Neural cell (in vitro differentiated cells): ENCODE results near the gene STH. TPM values are rescaled to one million over a fixed set of nuclear protein-coding genes. Genes with fewer than 3 reads are reported as not detected.

Source experiments
- H2AFZ ChIP-seq: fragments of 200-600, 300-800 bp; sonication (generic), shearing (Covaris generic); 2 replicates; pipeline ENCODE4 v1.6.0; 2014; ENCODE audit warnings: low read depth, mild to moderate bottlenecking, antibody characterized with exemption, low read length, moderate library complexity
- H3F3A ChIP-seq: fragments of 200-600 bp; shearing (Covaris generic); 2 replicates; pipeline ENCODE4 v1.6.1; 2016; ENCODE audit warnings: mild to moderate bottlenecking, moderate library complexity, mixed read lengths, antibody characterized with exemption, low read length; ENCODE audit not compliant: insufficient read depth, poor library complexity, severe bottlenecking
- H3K27ac ChIP-seq: fragments of 200-600, 300-800 bp; sonication (generic), shearing (Covaris generic); 2 replicates; pipeline ENCODE4 v1.5.1; 2014; ENCODE audit warnings: mild to moderate bottlenecking, low read length, moderate library complexity
- H3K27me3 ChIP-seq: fragments of 300-800, 200-600 bp; sonication (generic), shearing (Covaris generic); 2 replicates; pipeline ENCODE4 v1.6.0; 2014; ENCODE audit warnings: mild to moderate bottlenecking, low read depth, low read length, moderate library complexity; ENCODE audit not compliant: insufficient read depth
- H3K36me3 ChIP-seq: fragments of 300-800, 200-600 bp; sonication (generic), shearing (Covaris generic); 2 replicates; pipeline ENCODE4 v1.5.1; 2014; ENCODE audit warnings: mild to moderate bottlenecking, antibody characterized with exemption, low read length, moderate library complexity; ENCODE audit not compliant: insufficient read depth
- H3K4me2 ChIP-seq: fragments of 300-800, 200-600 bp; sonication (generic), shearing (Covaris generic); 2 replicates; pipeline ENCODE4 v1.6.0; 2014; ENCODE audit warnings: mild to moderate bottlenecking, low read length
- H3K4me3 ChIP-seq: fragments of 300-800, 200-600 bp; sonication (generic), shearing (Covaris generic); 2 replicates; pipeline ENCODE4 v1.5.1; 2014; ENCODE audit warnings: mild to moderate bottlenecking, low read length, moderate library complexity
- H3K79me2 ChIP-seq: fragments of 200-600 bp; shearing (Covaris generic); replicated peaks from 2 replicates; pipeline ENCODE4 v1.6.0; 2014; ENCODE audit warnings: mild to moderate bottlenecking, low read length, moderate library complexity; ENCODE audit not compliant: insufficient read depth
- H3K9ac ChIP-seq: fragments of 300-800, 200-600 bp; sonication (generic), shearing (Covaris generic); 2 replicates; pipeline ENCODE4 v1.6.1; 2016; ENCODE audit warnings: mild to moderate bottlenecking, low read length, mixed read lengths
- H3K9me2 ChIP-seq: fragments of 200-600 bp; shearing (Covaris generic); 2 replicates; pipeline ENCODE4 v1.6.1; 2016; ENCODE audit warnings: mild to moderate bottlenecking, low read length, mixed read lengths; ENCODE audit not compliant: insufficient read depth
- H3K9me3 ChIP-seq: fragments of 200-600, 300-800 bp; sonication (generic), shearing (Covaris generic); 2 replicates; pipeline ENCODE4 v1.6.1; 2016; ENCODE audit warnings: mild to moderate bottlenecking, mixed run types, low read length, moderate library complexity, mixed read lengths
- H4K20me1 ChIP-seq: fragments of 200-600 bp; shearing (Covaris generic); 2 replicates; pipeline ENCODE4 v1.6.1; 2016; ENCODE audit warnings: mild to moderate bottlenecking, mixed run types; ENCODE audit not compliant: insufficient read depth
- EP300 ChIP-seq: fragments of 450-650 bp; conservative IDR thresholded peaks from 2 replicates; pipeline ENCODE4 v1.6.1; 2014; ENCODE audit warnings: antibody characterized with exemption, mild to moderate bottlenecking, moderate library complexity; ENCODE audit not compliant: poor library complexity, severe bottlenecking
- EZH2 ChIP-seq: fragments of 200-600, 300-800 bp; shearing (Covaris generic), sonication (generic); IDR thresholded peaks from 2 replicates; pipeline ENCODE4 v1.6.1; 2014; ENCODE audit warnings: antibody characterized with exemption, low read length, borderline replicate concordance, mild to moderate bottlenecking; ENCODE audit not compliant: insufficient read depth, poor library complexity, severe bottlenecking
- MXI1 ChIP-seq: fragments of 450-650 bp; conservative IDR thresholded peaks from 2 replicates; pipeline ENCODE4 v1.6.1; 2014; ENCODE audit warnings: antibody characterized with exemption, mild to moderate bottlenecking; ENCODE audit not compliant: poor library complexity, severe bottlenecking
- POLR2AphosphoS5 ChIP-seq: IDR thresholded peaks from 2 replicates; pipeline ENCODE4 v1.6.1; 2012
- RAD21 ChIP-seq: fragments of 450-650 bp; conservative IDR thresholded peaks from 2 replicates; pipeline ENCODE4 v1.6.1; 2014; ENCODE audit warnings: antibody characterized with exemption, mild to moderate bottlenecking, moderate library complexity
- SMC3 ChIP-seq: fragments of 450-650 bp; conservative IDR thresholded peaks from 2 replicates; pipeline ENCODE4 v1.6.1; 2014; ENCODE audit warnings: antibody characterized with exemption, mild to moderate bottlenecking, moderate library complexity; ENCODE audit not compliant: poor library complexity
- TAF1 ChIP-seq: IDR thresholded peaks from 2 replicates; pipeline ENCODE4 v1.6.1; 2012; ENCODE audit warnings: low read depth
- polyA plus RNA-seq: library from polyadenylated mRNA; depleted of rRNA; stranded (reverse); fragments of >200 nt; gene quantifications from 2 replicates; pipeline ENCODE4 v1.2.3, GENCODE V29; 2014
- TF ChIP-seq, protein P1 (sequence below): fragments of 450-650 bp; IDR thresholded peaks from 2 replicates; pipeline ENCODE4 v1.5.1; 2014; ENCODE audit warnings: antibody characterized with exemption, mild to moderate bottlenecking, moderate library complexity; ENCODE audit not compliant: poor library complexity, severe bottlenecking
- TF ChIP-seq, protein P2 (sequence below): IDR thresholded peaks from 2 replicates; pipeline ENCODE4 v1.6.1; 2012; ENCODE audit warnings: borderline replicate concordance

The STH gene
- polyA plus RNA-seq, 1 donor from 2014 or later, result not detected

DNA sequence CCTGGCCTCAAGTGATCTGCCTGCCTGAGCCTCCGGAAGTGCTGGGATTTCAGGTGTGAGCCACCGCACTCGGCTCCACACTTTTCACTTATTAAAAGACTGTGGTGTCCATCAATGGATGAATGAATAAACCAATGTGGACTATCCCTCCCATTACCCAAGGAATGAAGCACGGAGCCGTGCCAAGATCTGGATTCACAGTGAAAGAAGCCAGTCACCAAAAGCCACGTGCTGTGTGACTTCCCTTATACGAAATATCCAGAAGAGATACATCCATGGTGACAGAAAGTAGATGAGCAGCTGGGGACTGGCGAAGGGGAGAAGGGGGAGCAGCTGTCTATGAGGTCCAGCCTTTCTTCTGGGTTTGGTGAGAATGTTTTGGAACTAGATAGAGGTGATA, 48.2 kb upstream of the STH start:
- Histone ChIP-seq H3K4me3 (no peak overlapping the region), H3K9me3 (no peaks in the 10 kb centered on the region), H3K27me3 (no peaks in the 10 kb centered on the region), H3K9ac (no peak overlapping the region), H3K4me2 (no peak overlapping the region), H3K9me2 (no peaks in the 10 kb centered on the region), H3K36me3 (no peaks in the 10 kb centered on the region), H3K27ac (no peak overlapping the region), H3K79me2 (no peaks in the 10 kb centered on the region), H2AFZ (no peak overlapping the region), H4K20me1 (peaks cover 44% of the 10 kb centered on the region), H3F3A (no peaks in the 10 kb centered on the region)
- TF ChIP-seq POLR2AphosphoS5 (no peak), SMC3 (no peak)
- TF ChIP-seq, protein P1, sequence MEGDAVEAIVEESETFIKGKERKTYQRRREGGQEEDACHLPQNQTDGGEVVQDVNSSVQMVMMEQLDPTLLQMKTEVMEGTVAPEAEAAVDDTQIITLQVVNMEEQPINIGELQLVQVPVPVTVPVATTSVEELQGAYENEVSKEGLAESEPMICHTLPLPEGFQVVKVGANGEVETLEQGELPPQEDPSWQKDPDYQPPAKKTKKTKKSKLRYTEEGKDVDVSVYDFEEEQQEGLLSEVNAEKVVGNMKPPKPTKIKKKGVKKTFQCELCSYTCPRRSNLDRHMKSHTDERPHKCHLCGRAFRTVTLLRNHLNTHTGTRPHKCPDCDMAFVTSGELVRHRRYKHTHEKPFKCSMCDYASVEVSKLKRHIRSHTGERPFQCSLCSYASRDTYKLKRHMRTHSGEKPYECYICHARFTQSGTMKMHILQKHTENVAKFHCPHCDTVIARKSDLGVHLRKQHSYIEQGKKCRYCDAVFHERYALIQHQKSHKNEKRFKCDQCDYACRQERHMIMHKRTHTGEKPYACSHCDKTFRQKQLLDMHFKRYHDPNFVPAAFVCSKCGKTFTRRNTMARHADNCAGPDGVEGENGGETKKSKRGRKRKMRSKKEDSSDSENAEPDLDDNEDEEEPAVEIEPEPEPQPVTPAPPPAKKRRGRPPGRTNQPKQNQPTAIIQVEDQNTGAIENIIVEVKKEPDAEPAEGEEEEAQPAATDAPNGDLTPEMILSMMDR, result no peak

DNA sequence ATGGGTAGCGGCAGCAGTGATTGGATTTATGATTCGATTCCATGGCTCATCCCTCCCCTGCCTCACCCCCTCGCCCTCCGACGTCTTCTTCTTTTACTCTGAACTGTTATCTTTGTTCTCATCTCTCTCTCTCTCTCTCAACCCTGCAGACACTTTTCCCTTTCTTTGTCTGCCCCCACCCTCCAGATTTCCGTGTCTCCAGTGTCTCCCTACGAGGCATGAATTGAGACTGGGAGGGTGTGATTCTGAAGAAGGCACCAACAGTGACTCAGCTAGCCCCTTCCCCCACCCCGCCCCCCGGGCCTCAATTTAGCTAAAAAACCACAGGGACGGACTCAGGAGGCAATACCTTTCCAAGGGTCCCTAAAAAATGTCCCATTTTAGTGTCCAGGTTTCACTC, 47.6 kb upstream of the STH start:
- TF ChIP-seq EZH2, result no peak
- TF ChIP-seq SMC3, result no peak
- no peak for TF ChIP-seq MXI1
- TF ChIP-seq, protein P2, sequence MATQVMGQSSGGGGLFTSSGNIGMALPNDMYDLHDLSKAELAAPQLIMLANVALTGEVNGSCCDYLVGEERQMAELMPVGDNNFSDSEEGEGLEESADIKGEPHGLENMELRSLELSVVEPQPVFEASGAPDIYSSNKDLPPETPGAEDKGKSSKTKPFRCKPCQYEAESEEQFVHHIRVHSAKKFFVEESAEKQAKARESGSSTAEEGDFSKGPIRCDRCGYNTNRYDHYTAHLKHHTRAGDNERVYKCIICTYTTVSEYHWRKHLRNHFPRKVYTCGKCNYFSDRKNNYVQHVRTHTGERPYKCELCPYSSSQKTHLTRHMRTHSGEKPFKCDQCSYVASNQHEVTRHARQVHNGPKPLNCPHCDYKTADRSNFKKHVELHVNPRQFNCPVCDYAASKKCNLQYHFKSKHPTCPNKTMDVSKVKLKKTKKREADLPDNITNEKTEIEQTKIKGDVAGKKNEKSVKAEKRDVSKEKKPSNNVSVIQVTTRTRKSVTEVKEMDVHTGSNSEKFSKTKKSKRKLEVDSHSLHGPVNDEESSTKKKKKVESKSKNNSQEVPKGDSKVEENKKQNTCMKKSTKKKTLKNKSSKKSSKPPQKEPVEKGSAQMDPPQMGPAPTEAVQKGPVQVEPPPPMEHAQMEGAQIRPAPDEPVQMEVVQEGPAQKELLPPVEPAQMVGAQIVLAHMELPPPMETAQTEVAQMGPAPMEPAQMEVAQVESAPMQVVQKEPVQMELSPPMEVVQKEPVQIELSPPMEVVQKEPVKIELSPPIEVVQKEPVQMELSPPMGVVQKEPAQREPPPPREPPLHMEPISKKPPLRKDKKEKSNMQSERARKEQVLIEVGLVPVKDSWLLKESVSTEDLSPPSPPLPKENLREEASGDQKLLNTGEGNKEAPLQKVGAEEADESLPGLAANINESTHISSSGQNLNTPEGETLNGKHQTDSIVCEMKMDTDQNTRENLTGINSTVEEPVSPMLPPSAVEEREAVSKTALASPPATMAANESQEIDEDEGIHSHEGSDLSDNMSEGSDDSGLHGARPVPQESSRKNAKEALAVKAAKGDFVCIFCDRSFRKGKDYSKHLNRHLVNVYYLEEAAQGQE, result no peak
- no peak for TF ChIP-seq POLR2AphosphoS5
- no peak for TF ChIP-seq RAD21
- TF ChIP-seq, protein P1, result no peak
- TF ChIP-seq EP300, result no peak
- TF ChIP-seq TAF1, result no peak
- Histone ChIP-seq H3F3A (no peaks in the 10 kb centered on the region), H3K4me3 (no peak overlapping the region), H3K27ac (no peak overlapping the region), H3K9ac (no peak overlapping the region), H3K79me2 (no peaks in the 10 kb centered on the region), H3K9me3 (no peaks in the 10 kb centered on the region), H2AFZ (no peak overlapping the region), H3K4me2 (no peak overlapping the region), H4K20me1 (peaks cover 44% of the 10 kb centered on the region), H3K36me3 (no peaks in the 10 kb centered on the region), H3K9me2 (no peaks in the 10 kb centered on the region), H3K27me3 (no peaks in the 10 kb centered on the region)
